SK-N-SH (cell line): ENCODE data around the gene SOWAHA.

Source experiments
- CTCF ChIP-seq: fragments of 200-600 bp; sonication (generic); IDR thresholded peaks from 2 replicates; pipeline ENCODE4 v1.6.1; 2017; ENCODE audit warnings: antibody characterized with exemption, mild to moderate bottlenecking, moderate library complexity
- FOXJ3 ChIP-seq: sonication (generic); formaldehyde crosslinking; IDR thresholded peaks from 2 replicates; pipeline ENCODE4 v1.5.1; 2020; ENCODE audit warnings: mild to moderate bottlenecking, missing genetic modification reagents
- FOXM1 ChIP-seq: IDR thresholded peaks from 2 replicates; pipeline ENCODE4 v1.4.0; 2012; ENCODE audit warnings: low read depth, mild to moderate bottlenecking
- TEAD4 ChIP-seq: IDR thresholded peaks from 2 replicates; pipeline ENCODE4 v1.4.0; 2012; ENCODE audit warnings: mild to moderate bottlenecking, borderline replicate concordance; ENCODE audit not compliant: insufficient read depth
- TF ChIP-seq, protein P1 (sequence below): IDR thresholded peaks from 2 replicates; pipeline ENCODE4 v1.4.0; 2012; ENCODE audit warnings: low read depth

- no peak for TF ChIP-seq CTCF
- no peak for TF ChIP-seq FOXJ3
- TF ChIP-seq, protein P1, sequence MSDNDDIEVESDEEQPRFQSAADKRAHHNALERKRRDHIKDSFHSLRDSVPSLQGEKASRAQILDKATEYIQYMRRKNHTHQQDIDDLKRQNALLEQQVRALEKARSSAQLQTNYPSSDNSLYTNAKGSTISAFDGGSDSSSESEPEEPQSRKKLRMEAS = no peak
- TF ChIP-seq TEAD4 = no peak
- no peak for TF ChIP-seq FOXM1
Observed at GRCh38 chr5:132790201-132790865, 22.8 kb upstream of the SOWAHA start.
